ENCODE measurements around the gene FHOD3. TPM values are rescaled to one million over a fixed set of nuclear protein-coding genes. Genes with fewer than 3 reads are reported as not detected.

Gene FHOD3
- total and polyA plus RNA-seq, 2 of the 13 experiments (the other 11 are each of a cell fraction or from before 2014, with no cell fraction given) = 0.07 TPM; not detected in 1

DNA sequence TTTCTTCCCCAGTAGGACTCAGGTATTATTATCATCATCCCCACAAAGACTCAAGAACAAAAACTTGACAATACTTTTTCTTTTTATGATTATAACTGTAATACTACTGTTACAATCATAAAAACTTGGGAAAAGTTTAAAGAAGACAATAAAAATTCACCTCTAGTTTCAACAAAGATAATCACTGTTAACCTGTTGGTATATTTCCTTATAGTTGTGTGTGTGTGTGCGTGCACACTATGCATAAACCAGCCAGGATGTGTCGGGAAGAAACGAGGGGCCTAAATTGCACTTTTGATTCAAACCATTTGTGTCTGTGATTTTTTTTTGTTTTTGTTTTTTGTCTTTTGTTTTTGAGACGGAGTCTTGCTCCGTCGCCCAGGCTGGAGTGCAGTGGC lies 298.3 kb downstream of the FHOD3 start:
- BruUV-seq (replicated peaks) = no TSS peak
- no peak overlapping the region for H3K9ac ChIP-seq (ENCODE audit: insufficient read depth, low read depth, low read length)
- POLR2A ChIA-PET = no interaction called here
- peaks cover 2 to 9% of the 10 kb centered on the region in 2 experiments; a peak in 1 of 5 replicates for H3K27me3 ChIP-seq (ENCODE audit: control insufficient read depth in 1 of 2, insufficient read depth in 2 of 2, low read length in 2 of 2)
- H3K36me3 ChIP-seq (replicated peaks in 1 of 2; ENCODE audit: control insufficient read depth in 1 of 2, insufficient read depth in 2 of 2, low read length in 2 of 2) = no peaks in the 10 kb centered on the region
- no peak overlapping the region for H3K4me2 ChIP-seq (ENCODE audit: low read depth, low read length)
- 45% methylated on average over 6 of the region's 6 CpGs for WGBS (ENCODE audit: low lambda C conversion rate)
- TF ChIP-seq ZNF841 (CRISPR knock-in tag; IDR thresholded peaks at IDR 0.05; ENCODE audit: borderline replicate concordance) = no peak
- TF ChIP-seq, protein P1, sequence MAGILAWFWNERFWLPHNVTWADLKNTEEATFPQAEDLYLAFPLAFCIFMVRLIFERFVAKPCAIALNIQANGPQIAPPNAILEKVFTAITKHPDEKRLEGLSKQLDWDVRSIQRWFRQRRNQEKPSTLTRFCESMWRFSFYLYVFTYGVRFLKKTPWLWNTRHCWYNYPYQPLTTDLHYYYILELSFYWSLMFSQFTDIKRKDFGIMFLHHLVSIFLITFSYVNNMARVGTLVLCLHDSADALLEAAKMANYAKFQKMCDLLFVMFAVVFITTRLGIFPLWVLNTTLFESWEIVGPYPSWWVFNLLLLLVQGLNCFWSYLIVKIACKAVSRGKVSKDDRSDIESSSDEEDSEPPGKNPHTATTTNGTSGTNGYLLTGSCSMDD (CRISPR knock-in tag; IDR thresholded peaks at IDR 0.05) = no peak
- no peak for TF ChIP-seq ZNF605 (CRISPR knock-in tag; IDR thresholded peaks at IDR 0.05)
- TF ChIP-seq, protein P2, sequence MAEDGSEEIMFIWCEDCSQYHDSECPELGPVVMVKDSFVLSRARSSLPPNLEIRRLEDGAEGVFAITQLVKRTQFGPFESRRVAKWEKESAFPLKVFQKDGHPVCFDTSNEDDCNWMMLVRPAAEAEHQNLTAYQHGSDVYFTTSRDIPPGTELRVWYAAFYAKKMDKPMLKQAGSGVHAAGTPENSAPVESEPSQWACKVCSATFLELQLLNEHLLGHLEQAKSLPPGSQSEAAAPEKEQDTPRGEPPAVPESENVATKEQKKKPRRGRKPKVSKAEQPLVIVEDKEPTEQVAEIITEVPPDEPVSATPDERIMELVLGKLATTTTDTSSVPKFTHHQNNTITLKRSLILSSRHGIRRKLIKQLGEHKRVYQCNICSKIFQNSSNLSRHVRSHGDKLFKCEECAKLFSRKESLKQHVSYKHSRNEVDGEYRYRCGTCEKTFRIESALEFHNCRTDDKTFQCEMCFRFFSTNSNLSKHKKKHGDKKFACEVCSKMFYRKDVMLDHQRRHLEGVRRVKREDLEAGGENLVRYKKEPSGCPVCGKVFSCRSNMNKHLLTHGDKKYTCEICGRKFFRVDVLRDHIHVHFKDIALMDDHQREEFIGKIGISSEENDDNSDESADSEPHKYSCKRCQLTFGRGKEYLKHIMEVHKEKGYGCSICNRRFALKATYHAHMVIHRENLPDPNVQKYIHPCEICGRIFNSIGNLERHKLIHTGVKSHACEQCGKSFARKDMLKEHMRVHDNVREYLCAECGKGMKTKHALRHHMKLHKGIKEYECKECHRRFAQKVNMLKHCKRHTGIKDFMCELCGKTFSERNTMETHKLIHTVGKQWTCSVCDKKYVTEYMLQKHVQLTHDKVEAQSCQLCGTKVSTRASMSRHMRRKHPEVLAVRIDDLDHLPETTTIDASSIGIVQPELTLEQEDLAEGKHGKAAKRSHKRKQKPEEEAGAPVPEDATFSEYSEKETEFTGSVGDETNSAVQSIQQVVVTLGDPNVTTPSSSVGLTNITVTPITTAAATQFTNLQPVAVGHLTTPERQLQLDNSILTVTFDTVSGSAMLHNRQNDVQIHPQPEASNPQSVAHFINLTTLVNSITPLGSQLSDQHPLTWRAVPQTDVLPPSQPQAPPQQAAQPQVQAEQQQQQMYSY (CRISPR knock-in tag; IDR thresholded peaks at IDR 0.05) = no peak
- H3K9me3 ChIP-seq (ENCODE audit: low read length) = no peaks in the 10 kb centered on the region
- intact Hi-C loops (cut with micrococcal nuclease; ENCODE audit: unreplicated experiment) (no loop called here), in situ Hi-C loops (cut with HindIII; ENCODE audit: extremely low pct_ligation_motif_present, low pct_unique_long_range_greater_than_20kb) (no loop called here)
- no peaks in the 10 kb centered on the region for H3K79me2 ChIP-seq (ENCODE audit: insufficient read depth, low read length)
- no peak overlapping the region for H3K27ac ChIP-seq (ENCODE audit: extremely low read length, insufficient read depth, low read length)
- H3K4me1 ChIP-seq (ENCODE audit: insufficient read depth, low read length) = no peaks in the 10 kb centered on the region
- CTCF ChIA-PET (ENCODE audit: low intra/inter-chr PET ratio, low total read pairs) = no interaction called here
- ATAC-seq = no peak
- H4K20me1 ChIP-seq (ENCODE audit: insufficient read depth, low read length) = no peaks in the 10 kb centered on the region
- DNase-seq (ENCODE audit: low spot score) = no peak
- H2AFZ ChIP-seq (ENCODE audit: low read length) = no peak overlapping the region
- no peak overlapping the region for H3K4me3 ChIP-seq (replicated peaks in 1 of 3; ENCODE audit: insufficient read depth in 1 of 3, low read depth in 2 of 3, low read length in 3 of 3)
- no peak for FAIRE-seq

All from HepG2 (cell line).